ENCODE data around the gene ZNF346. TPM values are rescaled to one million over a fixed set of nuclear protein-coding genes. Genes with fewer than 3 reads are reported as not detected.

The ZNF346 gene
- total and polyA plus RNA-seq, 4 donors, result 6.6 to 31.5 (median 9.6) TPM

DNA sequence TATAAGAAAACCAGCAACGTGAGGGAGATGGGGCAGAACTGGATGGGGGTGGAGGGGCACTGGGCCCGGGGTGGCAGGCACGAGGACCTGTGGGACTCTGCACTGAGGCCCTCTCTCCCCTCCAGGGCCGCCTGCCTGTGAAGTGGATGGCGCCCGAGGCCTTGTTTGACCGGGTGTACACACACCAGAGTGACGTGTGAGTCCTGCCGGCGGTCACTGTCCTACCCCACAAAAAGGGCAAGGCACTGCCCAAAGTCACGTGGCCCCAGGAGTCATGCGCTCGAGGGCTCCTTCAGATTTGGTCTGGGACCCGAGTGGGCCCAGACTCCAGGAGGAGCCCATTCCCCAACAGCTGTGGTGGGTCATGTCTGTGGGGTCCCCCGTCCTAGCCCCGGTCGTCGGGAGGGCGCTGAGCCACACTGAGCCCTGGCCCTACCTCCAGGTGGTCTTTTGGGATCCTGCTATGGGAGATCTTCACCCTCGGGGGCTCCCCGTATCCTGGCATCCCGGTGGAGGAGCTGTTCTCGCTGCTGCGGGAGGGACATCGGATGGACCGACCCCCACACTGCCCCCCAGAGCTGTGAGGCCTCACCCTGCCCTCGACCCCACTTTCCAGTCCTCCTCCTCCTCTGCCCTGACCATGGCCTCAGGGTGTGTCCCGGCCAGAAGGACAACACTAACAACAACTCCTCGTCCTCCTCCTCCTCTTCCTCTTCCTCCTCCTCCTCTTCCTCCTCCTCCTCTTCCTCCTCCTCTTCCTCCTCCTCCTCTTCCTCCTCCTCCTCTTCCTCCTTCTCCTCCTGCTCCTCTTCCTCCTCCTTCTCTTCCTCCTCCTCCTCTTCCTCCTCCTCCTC, 73.9 kb downstream of the ZNF346 start:
- peaks cover 0 to 54% (median 16%) of the 10 kb centered on the region in 4 donors for H3K36me3 ChIP-seq (ENCODE audit: control insufficient read depth in 4 of 4, insufficient read depth in 4 of 4, low read length in 4 of 4)
- DNase-seq, result no peak
- H3K4me3 ChIP-seq, result no peak overlapping the region
- WGBS, 2 donors, result 83 to 87% methylated on average over 29 of the region's 29 CpGs
- H3K4me1 ChIP-seq (ENCODE audit: control insufficient read depth in 5 of 5, insufficient read depth in 5 of 5, low read length in 5 of 5), result peaks cover 0 to 74% (median 40%) of the 10 kb centered on the region in 5 donors
- TF ChIP-seq CTCF (IDR thresholded peaks at IDR 0.05; ENCODE audit: control extremely low read depth, extremely low read depth), result no peak
- no peak for ATAC-seq (ENCODE audit: insufficient read depth, low FRiP score)
- peaks cover 0 to 2% (median 0%) of the 10 kb centered on the region in 4 donors for H3K9me3 ChIP-seq (ENCODE audit: control insufficient read depth in 4 of 4, insufficient read depth in 3 of 4, low read length in 3 of 4)
- no peak overlapping the region for H3K9ac ChIP-seq (ENCODE audit: insufficient read depth in 1 of 2, low read length in 2 of 2)
- H3K27me3 ChIP-seq (ENCODE audit: control insufficient read depth in 3 of 3, insufficient read depth in 3 of 3, low read length in 2 of 3), result no peaks in the 10 kb centered on the region
- H3K27ac ChIP-seq (ENCODE audit: low read depth in 1 of 2, low read length in 1 of 2), result peak overlapping the region in 1 of 2 donors; percentile 20

- DNase-seq (no peak), ATAC-seq (ENCODE audit: insufficient read depth, low FRiP score) (no peak)
- WGBS, 2 donors, result 89 to 93% methylated on average over 29 to 30 of the region's 30 CpGs
- Histone ChIP-seq H3K27me3 (ENCODE audit: control insufficient read depth in 3 of 3, insufficient read depth in 3 of 3, low read length in 2 of 3) (no peaks in the 10 kb centered on the region), H3K4me1 (ENCODE audit: control insufficient read depth in 5 of 5, insufficient read depth in 5 of 5, low read length in 5 of 5) (peaks cover 0 to 68% (median 40%) of the 10 kb centered on the region in 5 donors), H3K9me3 (ENCODE audit: control insufficient read depth in 4 of 4, insufficient read depth in 3 of 4, low read length in 3 of 4) (peaks cover 0 to under 1% (median 0%) of the 10 kb centered on the region in 4 donors), H3K4me3 (no peak overlapping the region), H3K9ac (ENCODE audit: insufficient read depth in 1 of 2, low read length in 2 of 2) (no peak overlapping the region), H3K27ac (ENCODE audit: low read depth in 1 of 2, low read length in 1 of 2) (peak overlapping the region in 1 of 2 donors; percentile 28), H3K36me3 (ENCODE audit: control insufficient read depth in 4 of 4, insufficient read depth in 4 of 4, low read length in 4 of 4) (peaks cover 0 to 46% (median 13%) of the 10 kb centered on the region in 4 donors)
- no peak for TF ChIP-seq CTCF (IDR thresholded peaks at IDR 0.05; ENCODE audit: control extremely low read depth, extremely low read depth)
These were observed 74.8 kb downstream of the ZNF346 start for GRCh38 chr5:177097016-177097985.

- DNase-seq, result no peak
- Histone ChIP-seq H3K9ac (ENCODE audit: insufficient read depth in 1 of 2, low read length in 2 of 2) (no peak overlapping the region), H3K9me3 (ENCODE audit: control insufficient read depth in 4 of 4, insufficient read depth in 3 of 4, low read length in 3 of 4) (no peaks in the 10 kb centered on the region), H3K4me3 (no peak overlapping the region), H3K27ac (ENCODE audit: low read depth in 1 of 2, low read length in 1 of 2) (peak overlapping the region in 1 of 2 donors; percentile 61), H3K4me1 (ENCODE audit: control insufficient read depth in 5 of 5, insufficient read depth in 5 of 5, low read length in 5 of 5) (peaks cover 0 to 68% (median 40%) of the 10 kb centered on the region in 5 donors), H3K36me3 (ENCODE audit: control insufficient read depth in 4 of 4, insufficient read depth in 4 of 4, low read length in 4 of 4) (peaks cover 0 to 39% (median 11%) of the 10 kb centered on the region in 4 donors), H3K27me3 (ENCODE audit: control insufficient read depth in 3 of 3, insufficient read depth in 3 of 3, low read length in 2 of 3) (no peaks in the 10 kb centered on the region)
- no peak for ATAC-seq (ENCODE audit: insufficient read depth, low FRiP score)
- 75 to 85% methylated on average over 5 to 6 of the region's 6 CpGs for WGBS, 2 donors
- TF ChIP-seq CTCF (IDR thresholded peaks at IDR 0.05; ENCODE audit: control extremely low read depth, extremely low read depth), result no peak
These were observed 75.6 kb downstream of the ZNF346 start for GRCh38 chr5:177098120-177098469.

Measured in lung (tissue), 12 donors.